Renal pelvis (tissue), 4 donors: Measurements from ENCODE around the gene PLCB1. TPM values are rescaled to one million over a fixed set of nuclear protein-coding genes. Genes with fewer than 3 reads are reported as not detected.
"Not testable (repeated sequence)": the region's sequence is repeated elsewhere in the genome, so short reads cannot be mapped to it uniquely, and the experiment has no call there.

ENCODE experiments used
- DNase-seq: peaks from one replicate; pipeline ENCODE4 v3.0.0-alpha.2; 2013
- polyA plus RNA-seq, 3 donors: library from polyadenylated mRNA; unstranded; fragments of 120-200 nt; gene quantifications; one replicate each; pipeline ENCODE4 v1.2.1, GENCODE V29; 2013; ENCODE audit not compliant: insufficient read length in 3 of 3

PLCB1 gene
- polyA plus RNA-seq, 3 donors: 35.7 to 37.7 (median 36.9) TPM

DNA sequence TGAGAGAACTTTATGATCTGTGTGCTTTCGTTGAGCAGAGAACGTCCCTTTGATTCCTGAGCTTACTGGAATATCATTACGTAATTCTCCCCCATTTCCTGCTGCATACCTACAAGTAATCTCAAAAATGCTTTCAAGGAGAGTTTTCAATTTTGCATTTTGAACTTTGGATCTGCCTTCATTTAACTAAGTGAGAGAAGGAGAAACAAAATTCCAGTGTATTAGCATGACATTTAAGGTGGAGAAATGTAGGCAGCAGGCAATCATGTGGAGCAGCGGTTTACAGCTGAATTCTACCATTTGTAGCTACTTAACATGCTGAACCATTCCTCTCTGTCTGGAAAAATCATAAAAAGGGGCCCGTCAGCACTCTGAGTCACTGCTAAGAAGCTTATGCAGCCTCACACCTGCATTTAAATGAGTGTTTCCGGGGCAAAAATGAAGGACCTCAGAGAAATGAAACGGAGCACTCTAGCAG, 451.5 kb downstream of the PLCB1 start:
- DNase-seq: peak; percentile 65

DNA sequence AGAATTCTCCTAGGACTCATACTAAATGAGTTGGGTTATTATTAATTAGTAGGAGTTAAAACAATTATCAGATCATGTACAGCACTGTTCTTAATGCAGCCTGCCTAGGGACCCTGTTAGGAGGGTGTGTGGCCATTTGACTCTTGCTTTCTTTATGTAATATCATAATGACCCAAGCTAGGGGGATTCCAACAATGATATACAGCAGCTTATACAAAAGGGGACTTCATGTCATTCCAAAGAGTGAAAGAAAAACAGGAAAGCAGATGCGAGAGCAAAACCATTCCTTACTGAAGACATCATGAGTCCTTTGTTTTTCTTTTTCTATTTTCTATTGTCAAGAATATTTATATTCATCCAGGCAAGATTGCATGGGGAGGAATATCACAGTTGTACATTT, 455.2 kb downstream of the PLCB1 start:
- no peak for DNase-seq

- DNase-seq: no peak
Measured at GRCh38 chr20:8587810-8588209, 455.7 kb downstream of the PLCB1 start.

DNA sequence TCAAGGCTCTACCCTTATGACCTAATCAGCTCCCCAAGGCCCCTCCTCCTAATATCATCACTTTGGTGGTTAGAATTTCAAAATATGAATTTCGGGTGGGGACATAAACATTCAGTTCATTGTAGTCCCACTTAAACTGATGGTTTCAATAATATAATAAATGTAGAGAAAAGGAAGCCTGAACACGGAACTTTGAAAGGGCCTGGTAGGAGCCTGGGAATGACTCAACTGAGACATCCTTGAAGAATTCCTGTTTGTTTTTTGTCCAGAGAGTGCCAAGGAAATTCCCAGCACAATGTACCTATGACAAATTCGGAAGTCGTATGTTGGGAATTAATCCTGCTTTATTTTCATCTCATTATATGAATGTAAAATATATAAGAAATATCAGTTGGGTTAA, 457.9 kb downstream of the PLCB1 start:
- no peak for DNase-seq

GRCh38 chr20:8600910-8601541, 469.0 kb downstream of the PLCB1 start:
- DNase-seq: not testable (repeated sequence)

DNA sequence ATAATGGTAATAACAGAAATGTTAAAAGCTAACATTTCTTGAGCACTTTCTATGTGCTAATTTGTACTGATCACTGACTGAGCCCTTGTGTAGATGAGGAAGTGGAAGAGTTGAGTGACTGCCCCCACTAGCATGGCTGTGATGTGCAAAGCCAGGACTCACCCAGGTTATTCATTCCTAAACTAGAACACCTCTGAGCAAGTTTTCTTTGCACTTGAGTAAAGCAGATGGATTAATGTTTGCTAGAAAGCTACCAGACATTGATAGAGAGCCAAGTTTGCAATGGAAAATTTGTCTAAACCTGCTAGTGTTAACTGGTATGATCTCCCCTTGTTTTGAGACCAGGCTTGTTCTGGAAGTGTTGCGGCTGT, 469.5 kb downstream of the PLCB1 start:
- no peak for DNase-seq

DNA sequence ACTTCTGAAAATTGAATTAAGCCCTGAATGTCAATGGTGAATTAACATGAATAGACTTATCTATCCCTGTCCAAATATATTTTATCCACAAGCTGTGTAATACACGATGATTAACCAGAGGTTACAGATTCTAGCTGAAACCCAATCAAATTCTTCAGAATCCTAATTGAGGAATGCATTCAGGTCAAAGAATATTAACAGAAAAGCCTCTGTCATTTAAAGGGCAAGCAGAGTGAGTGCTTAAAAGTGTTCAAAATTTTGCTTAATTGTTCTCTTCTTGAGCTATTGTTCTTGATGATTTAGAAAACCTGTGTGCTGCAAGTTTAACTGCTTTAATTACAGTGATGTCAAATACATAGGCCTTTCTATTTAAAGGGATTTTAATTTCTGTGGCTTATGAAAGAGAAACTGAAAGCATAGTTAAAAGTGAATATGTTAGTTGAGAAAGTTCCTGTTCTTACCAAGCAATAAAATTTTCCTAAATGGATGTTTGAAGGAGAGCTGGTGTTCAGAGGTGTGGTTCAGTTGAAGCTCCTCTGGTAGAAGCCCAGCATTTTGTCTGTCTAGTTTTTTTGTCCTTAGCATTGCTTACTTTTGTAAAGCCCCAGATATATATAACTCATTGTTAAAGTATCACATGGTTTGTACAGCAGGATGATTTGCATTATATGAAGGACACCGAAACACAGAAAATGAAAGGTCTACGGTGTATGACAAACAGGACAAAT, 470.5 kb downstream of the PLCB1 start:
- DNase-seq: no peak

DNA sequence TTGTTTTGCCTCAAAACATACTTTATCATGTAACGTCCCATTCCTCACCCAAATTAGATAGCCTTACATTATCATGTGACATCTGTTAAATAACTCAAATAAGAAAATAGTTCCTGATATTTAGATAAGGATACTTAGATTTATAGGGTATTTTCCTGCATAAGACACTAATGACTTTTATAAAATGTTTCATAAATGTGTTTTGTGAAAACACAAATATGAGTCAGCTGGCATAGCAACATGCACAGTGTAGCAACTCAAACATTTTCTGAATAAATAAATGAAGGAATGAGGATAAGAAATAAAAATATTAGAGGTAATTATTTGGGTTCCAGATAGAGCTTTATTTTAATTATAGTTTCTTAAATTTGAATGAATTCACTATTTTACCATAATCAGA, 476.4 kb downstream of the PLCB1 start:
- no peak for DNase-seq

GRCh38 chr20:8616792-8617191, 484.7 kb downstream of the PLCB1 start:
- DNase-seq: no peak

DNA sequence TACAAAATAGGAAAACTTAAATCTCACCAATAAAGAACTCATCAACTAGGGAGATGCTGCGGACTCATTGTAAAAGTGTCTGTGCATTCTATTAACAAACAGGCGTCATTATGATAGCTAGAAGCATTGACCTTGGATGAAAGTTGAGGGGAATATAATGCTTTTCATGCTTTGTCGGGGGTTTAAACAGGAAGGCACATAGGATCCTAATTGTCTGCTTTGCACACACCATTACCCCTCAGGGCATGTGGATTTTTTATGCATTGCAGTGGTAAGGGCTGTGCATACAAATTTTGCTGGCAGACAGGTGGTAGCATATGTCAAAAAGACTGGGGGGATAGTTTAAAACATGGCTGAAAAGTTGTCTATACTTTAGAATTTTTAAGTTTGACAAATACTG, 488.9 kb downstream of the PLCB1 start:
- no peak for DNase-seq

DNA sequence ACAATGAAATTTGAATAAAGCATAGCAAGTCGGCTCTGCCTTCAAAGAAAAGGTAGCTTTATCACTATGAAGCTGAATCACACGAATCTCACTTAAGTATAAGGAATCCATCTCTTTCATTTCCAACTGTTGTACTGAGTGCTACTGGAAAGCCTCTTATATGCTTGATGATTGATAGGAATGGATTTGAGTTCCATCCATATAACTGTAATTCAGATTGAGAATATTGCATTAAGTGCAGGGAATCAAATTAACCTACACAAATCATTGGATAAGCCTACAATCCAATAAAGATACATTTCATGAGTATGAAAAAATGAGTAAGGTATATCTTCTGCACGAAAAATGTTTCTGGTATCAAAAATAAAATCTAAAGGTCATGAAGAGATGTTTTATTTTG, 492.0 kb downstream of the PLCB1 start:
- no peak for DNase-seq

DNA sequence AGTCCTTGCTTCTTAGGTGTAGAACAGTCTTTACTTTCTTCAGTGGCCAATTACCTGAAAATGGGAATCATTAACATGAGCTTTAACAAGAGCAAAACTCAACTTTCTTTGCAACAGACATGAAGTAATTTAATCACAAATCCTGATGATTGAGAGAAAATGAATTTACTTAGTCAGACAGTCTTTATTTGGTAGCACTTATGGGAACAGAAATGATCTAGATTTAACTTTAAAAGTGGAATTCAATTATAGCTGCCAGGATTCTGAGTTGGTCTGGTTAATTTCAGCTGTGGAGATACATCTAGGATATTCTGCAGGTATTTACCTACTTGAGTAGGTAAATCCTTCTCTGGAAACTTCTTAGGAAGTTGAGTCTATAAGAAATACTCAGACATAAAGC, 492.6 kb downstream of the PLCB1 start:
- DNase-seq: no peak

GRCh38 chr20:8627340-8628004, 495.4 kb downstream of the PLCB1 start:
- DNase-seq: peak; percentile 57

DNA sequence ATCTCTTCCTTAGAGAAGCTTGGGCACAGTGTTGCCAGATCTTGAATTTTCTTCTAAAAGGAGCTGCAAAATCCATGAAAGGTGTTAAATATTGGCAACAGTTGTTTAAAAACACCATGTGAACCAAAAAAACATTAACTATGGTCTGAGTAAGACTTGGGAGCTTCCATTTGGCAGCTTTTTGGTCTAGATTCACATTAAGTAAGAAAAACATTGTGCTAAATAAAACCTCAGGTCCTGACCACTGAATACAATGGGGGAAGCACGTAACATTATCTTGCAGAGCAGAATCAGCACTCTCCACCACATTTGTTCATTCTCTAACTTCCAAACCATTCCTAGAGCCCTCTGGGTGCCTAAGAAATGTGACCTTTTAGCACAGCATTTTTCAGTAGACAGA, 499.2 kb downstream of the PLCB1 start:
- DNase-seq: no peak

GRCh38 chr20:8633366-8633765, 501.3 kb downstream of the PLCB1 start:
- no peak for DNase-seq

DNA sequence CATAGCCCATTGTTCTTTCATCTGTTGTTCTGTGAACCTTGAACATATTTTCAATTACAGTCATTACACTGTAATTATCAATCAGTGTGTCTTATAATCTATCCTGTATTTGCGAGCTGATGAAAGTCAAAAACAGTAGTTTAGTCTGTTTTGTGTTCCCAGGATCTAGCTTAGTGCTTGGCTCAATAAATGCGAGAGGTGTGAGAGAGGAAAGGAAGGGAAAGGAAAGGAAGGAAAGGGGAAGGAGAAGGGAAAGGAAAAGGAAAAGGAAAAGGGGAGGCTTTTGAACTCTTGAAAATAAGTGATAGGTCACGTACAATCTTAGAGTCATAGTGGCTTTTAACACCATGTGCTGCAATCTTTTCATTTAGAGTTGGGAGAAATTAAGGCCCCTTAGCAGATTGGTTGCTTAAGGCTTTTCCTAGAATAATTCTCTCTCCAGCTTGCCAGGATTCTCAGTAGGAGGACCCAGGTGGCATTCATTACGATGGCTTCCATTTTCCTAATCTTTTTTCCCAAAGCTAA, 503.0 kb downstream of the PLCB1 start:
- no peak for DNase-seq

GRCh38 chr20:8635837-8636236, 503.8 kb downstream of the PLCB1 start:
- no peak for DNase-seq

- DNase-seq: no peak
Measured at GRCh38 chr20:8639112-8639778, 507.2 kb downstream of the PLCB1 start.

DNA sequence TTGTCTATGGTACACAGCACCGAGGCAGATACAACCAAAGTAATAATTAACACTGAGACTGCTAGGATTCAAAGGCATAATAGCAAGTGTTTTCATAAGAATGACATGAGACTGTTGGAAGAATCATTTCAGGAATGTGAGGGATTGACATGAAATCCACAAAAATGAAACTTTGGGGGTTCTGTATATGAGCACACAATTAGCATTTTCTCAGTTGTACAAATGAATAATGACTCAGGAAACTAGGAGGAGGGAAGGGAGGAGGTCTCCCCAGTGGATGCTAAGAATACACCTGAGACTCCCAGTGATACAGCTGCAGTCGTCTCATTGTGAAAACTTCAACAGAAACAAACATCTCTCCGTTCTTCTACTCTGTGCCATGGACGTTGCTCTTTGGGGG, 508.4 kb downstream of the PLCB1 start:
- DNase-seq: no peak

DNA sequence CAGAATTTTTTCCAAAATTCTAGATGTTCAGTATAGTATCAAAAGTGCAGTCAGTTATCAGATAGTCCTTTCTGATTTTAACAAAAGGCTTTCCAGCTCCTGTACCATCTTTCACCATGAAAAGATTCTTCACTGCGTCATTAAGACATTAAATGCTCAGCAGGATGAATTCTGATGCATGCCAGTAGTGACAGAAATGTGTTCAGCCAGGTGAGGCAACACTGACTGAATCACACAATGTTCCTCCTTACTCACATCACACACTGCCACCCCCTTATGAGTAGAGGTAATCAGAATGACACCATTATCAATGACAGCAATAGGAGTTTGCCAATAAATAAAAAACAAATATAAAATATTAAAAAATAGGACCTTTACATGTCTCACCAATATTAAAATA, 510.2 kb downstream of the PLCB1 start:
- DNase-seq: no peak

DNA sequence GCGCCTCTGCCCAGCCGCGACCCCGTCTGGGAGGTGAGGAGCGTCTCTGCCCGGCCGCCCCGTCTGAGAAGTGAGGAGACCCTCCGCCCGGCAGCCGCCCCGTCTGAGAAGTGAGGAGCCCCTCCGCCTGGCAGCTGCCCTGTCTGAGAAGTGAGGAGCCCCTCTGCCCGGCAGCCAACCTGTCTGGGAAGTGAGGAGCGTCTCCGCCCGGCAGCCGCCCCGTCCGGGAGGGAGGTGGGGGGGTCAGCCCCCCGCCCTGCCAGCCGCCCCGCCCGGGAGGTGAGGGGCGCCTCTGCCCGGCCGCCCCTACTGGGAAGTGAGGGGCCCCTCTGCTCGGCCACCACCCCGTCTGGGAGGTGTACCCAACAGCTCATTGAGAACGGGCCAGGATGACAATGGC, 512.4 kb downstream of the PLCB1 start:
- DNase-seq: not testable (repeated sequence)

DNA sequence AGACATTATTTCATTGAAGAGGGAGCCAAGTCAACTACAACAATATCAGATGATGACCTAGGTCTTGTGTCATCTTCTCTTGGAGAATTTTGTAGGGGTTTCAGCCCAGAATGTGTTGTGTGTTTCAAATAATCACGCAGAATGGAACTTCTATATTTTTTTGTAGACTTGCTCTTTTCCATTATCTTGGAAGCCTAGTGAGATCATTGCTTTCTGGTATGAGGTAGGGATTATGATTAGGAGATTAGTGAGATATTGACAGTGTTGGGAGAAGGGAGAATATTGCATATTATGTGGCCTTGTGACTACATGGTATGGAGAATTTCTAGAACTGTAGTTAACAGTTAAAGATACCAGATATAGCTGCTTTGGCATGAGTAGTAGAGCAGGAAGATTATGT, 513.3 kb downstream of the PLCB1 start:
- no peak for DNase-seq
